Measurements from ENCODE around the gene DRG2. TPM values are rescaled to one million over a fixed set of nuclear protein-coding genes. Genes with fewer than 3 reads are reported as not detected.

Gene DRG2
- total and polyA plus RNA-seq, 2 donors (not counting 1 experiment from before 2014, with no cell fraction given): 58.7 to 67.8 TPM

GRCh38 chr17:18107971-18108370, 20.2 kb downstream of the DRG2 start:
- ChIA-PET POLR2A (interaction anchor here (0.7 kb wide), 1 partner anchor 108 kb away, joined by 3 read pairs; no protein-coding TSS in a partner anchor), CTCF (no interaction called here)
- no peak overlapping the region for H3K4me3 ChIP-seq (ENCODE audit: control extremely low read depth in 1 of 5, extremely low read depth in 1 of 5, insufficient read depth in 1 of 5, low read depth in 2 of 5, low read length in 4 of 5)
- Mint-ChIP-seq H3K4me1 (peaks cover 10% of the 10 kb centered on the region), H3K4me3 (no peak overlapping the region), H3K27me3 (no peaks in the 10 kb centered on the region), H3K9me3 (ENCODE audit: insufficient read depth) (no peaks in the 10 kb centered on the region), H3K27ac (no peak overlapping the region)
- H3K36me3 ChIP-seq (replicated peaks in 1 of 2; ENCODE audit: control extremely low read depth in 1 of 2, control insufficient read depth in 1 of 2, extremely low read depth in 1 of 2, insufficient read depth in 2 of 2, low read length in 1 of 2): peaks cover 0 to 13% of the 10 kb centered on the region in 2 experiments
- intact Hi-C loops (cut with micrococcal nuclease): no loop called here
- no peaks in the 10 kb centered on the region for H4K20me1 ChIP-seq (ENCODE audit: control insufficient read depth, insufficient read depth, low read length, poor library complexity, severe bottlenecking)
- no peaks in the 10 kb centered on the region for H3K79me2 ChIP-seq (ENCODE audit: control insufficient read depth, insufficient read depth, low read length)
- no peak overlapping the region for H2AFZ ChIP-seq (ENCODE audit: insufficient read depth, low read depth, low read length, poor library complexity, severe bottlenecking)
- no peak overlapping the region for H3K9ac ChIP-seq (ENCODE audit: low read length)
- 82% methylated on average over 6 of the region's 6 CpGs for WGBS (ENCODE audit: insufficient coverage)
- TF ChIP-seq EZH2 (IDR thresholded peaks at IDR 0.05; ENCODE audit: borderline replicate concordance, insufficient read depth, low read depth, low read length, poor library complexity, severe bottlenecking): no peak
- TF ChIP-seq, protein P1, sequence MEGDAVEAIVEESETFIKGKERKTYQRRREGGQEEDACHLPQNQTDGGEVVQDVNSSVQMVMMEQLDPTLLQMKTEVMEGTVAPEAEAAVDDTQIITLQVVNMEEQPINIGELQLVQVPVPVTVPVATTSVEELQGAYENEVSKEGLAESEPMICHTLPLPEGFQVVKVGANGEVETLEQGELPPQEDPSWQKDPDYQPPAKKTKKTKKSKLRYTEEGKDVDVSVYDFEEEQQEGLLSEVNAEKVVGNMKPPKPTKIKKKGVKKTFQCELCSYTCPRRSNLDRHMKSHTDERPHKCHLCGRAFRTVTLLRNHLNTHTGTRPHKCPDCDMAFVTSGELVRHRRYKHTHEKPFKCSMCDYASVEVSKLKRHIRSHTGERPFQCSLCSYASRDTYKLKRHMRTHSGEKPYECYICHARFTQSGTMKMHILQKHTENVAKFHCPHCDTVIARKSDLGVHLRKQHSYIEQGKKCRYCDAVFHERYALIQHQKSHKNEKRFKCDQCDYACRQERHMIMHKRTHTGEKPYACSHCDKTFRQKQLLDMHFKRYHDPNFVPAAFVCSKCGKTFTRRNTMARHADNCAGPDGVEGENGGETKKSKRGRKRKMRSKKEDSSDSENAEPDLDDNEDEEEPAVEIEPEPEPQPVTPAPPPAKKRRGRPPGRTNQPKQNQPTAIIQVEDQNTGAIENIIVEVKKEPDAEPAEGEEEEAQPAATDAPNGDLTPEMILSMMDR (IDR thresholded peaks at IDR 0.05): no peak
- H3K4me2 ChIP-seq (replicated peaks; ENCODE audit: low read depth, low read length, poor library complexity, severe bottlenecking): no peak overlapping the region
- DNase-seq (no peak), ATAC-seq (ENCODE audit: low read depth) (no peak)
- no peaks in the 10 kb centered on the region for H3K9me3 ChIP-seq (ENCODE audit: control extremely low read depth in 1 of 3, control insufficient read depth in 2 of 3, insufficient read depth in 1 of 3, low read length in 2 of 3)
- no peak overlapping the region for H3K27ac ChIP-seq (ENCODE audit: low read length in 2 of 2)
- H3K4me1 ChIP-seq (ENCODE audit: control insufficient read depth in 2 of 2, insufficient read depth in 2 of 2, low read length in 2 of 2): peaks cover 6 to 10% of the 10 kb centered on the region in 2 donors
- H3K27me3 ChIP-seq (replicated peaks in 1 of 4; ENCODE audit: control extremely low read depth in 1 of 4, control insufficient read depth in 3 of 4, insufficient read depth in 4 of 4, low read length in 3 of 4): no peaks in the 10 kb centered on the region

GRCh38 chr17:18108401-18109312, 20.9 kb downstream of the DRG2 start, which contains the start of gene MYO15A:
MYO15A (plus strand) TSS chr17:18108756; CDS start chr17:18118801, 10,045 bp downstream.
- no peak within 1 kb of the TSS for H3K27ac Mint-ChIP-seq

More at GRCh38 chr17:18108401-18109312, 20.9 kb downstream of the DRG2 start, which contains the start of gene MYO15A:
- H3K4me3 Mint-ChIP-seq: no peak within 1 kb of the TSS
- peaks cover 0 to 13% of the 10 kb centered on the region in 2 experiments for H3K36me3 ChIP-seq (replicated peaks in 1 of 2; ENCODE audit: control extremely low read depth in 1 of 2, control insufficient read depth in 1 of 2, extremely low read depth in 1 of 2, insufficient read depth in 2 of 2, low read length in 1 of 2)
- H2AFZ ChIP-seq (ENCODE audit: insufficient read depth, low read depth, low read length, poor library complexity, severe bottlenecking): no peak within 1 kb of the TSS
- no peak within 1 kb of the TSS for H3K27ac ChIP-seq (ENCODE audit: low read length in 2 of 2)
- H3K4me1 Mint-ChIP-seq: peaks cover 5% of the 10 kb centered on the region
- no peaks in the 10 kb centered on the region for H3K9me3 Mint-ChIP-seq (ENCODE audit: insufficient read depth)
- H3K4me2 ChIP-seq (replicated peaks; ENCODE audit: low read depth, low read length, poor library complexity, severe bottlenecking): no peak within 1 kb of the TSS
- no peaks in the 10 kb centered on the region for H3K79me2 ChIP-seq (ENCODE audit: control insufficient read depth, insufficient read depth, low read length)
- no peaks in the 10 kb centered on the region for H3K27me3 ChIP-seq (replicated peaks in 1 of 4; ENCODE audit: control extremely low read depth in 1 of 4, control insufficient read depth in 3 of 4, insufficient read depth in 4 of 4, low read length in 3 of 4)
- peaks cover 0 to 3% of the 10 kb centered on the region in 2 donors for H3K4me1 ChIP-seq (ENCODE audit: control insufficient read depth in 2 of 2, insufficient read depth in 2 of 2, low read length in 2 of 2)
- CTCF ChIA-PET: no interaction called here
- no peak within 1 kb of the TSS for H3K9ac ChIP-seq (ENCODE audit: low read length)
- H3K4me3 ChIP-seq (ENCODE audit: control extremely low read depth in 1 of 5, extremely low read depth in 1 of 5, insufficient read depth in 1 of 5, low read depth in 2 of 5, low read length in 4 of 5): no peak within 1 kb of the TSS
- ATAC-seq (ENCODE audit: low read depth): no peak
- no peak for DNase-seq
- no peaks in the 10 kb centered on the region for H3K27me3 Mint-ChIP-seq
- WGBS (ENCODE audit: insufficient coverage): 96% methylated on average over 12 of the region's 17 CpGs
- no peaks in the 10 kb centered on the region for H4K20me1 ChIP-seq (ENCODE audit: control insufficient read depth, insufficient read depth, low read length, poor library complexity, severe bottlenecking)
- H3K9me3 ChIP-seq (ENCODE audit: control extremely low read depth in 1 of 3, control insufficient read depth in 2 of 3, insufficient read depth in 1 of 3, low read length in 2 of 3): no peaks in the 10 kb centered on the region
- POLR2A ChIA-PET: interaction anchor here (0.7 kb wide), 1 partner anchor 108 kb away, joined by 3 read pairs; no protein-coding TSS in a partner anchor
- no peak for TF ChIP-seq EZH2 (IDR thresholded peaks at IDR 0.05; ENCODE audit: borderline replicate concordance, insufficient read depth, low read depth, low read length, poor library complexity, severe bottlenecking)
- TF ChIP-seq, protein P1 (IDR thresholded peaks at IDR 0.05): no peak
- intact Hi-C loops (cut with micrococcal nuclease): no loop called here

All from B cell (primary cell).